ENCODE data around the gene AVPR2. TPM values are rescaled to one million over a fixed set of nuclear protein-coding genes. Genes with fewer than 3 reads are reported as not detected.

The AVPR2 gene
- total and polyA plus RNA-seq, 9 of the 15 experiments (the other 6 are each of a cell fraction or from before 2014, with no cell fraction given): not detected

DNA sequence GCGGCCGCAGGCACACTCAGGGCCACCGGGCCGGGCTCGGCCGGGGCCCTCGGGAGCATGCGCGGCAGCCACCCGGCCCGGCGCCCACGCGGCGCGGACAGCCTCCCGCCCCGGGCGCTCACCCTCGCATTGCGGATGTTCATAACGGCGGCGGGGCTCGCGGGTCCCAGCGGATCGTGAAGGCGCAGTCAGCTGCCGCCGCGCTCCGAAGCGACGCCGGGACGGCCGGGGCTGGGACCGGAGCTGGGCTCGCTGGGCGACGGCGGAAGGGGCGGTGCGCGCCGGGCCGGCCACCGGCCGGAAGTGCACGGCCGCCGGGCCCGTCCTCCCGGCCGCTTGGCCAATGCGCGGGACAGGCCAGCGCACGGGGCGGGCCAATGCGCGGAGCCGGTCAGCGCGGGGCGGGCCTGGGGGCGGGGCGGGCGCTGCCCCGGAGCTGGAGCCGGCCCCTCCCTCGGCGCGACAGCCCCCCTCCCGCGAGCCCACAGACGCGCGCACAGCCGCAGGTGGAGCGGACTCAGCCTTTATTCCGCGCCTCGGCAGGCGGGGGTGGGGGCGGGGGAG is 30.4 kb downstream of the AVPR2 start, which contains the start of gene NAA10 (continued):
- TF ChIP-seq, protein P1, sequence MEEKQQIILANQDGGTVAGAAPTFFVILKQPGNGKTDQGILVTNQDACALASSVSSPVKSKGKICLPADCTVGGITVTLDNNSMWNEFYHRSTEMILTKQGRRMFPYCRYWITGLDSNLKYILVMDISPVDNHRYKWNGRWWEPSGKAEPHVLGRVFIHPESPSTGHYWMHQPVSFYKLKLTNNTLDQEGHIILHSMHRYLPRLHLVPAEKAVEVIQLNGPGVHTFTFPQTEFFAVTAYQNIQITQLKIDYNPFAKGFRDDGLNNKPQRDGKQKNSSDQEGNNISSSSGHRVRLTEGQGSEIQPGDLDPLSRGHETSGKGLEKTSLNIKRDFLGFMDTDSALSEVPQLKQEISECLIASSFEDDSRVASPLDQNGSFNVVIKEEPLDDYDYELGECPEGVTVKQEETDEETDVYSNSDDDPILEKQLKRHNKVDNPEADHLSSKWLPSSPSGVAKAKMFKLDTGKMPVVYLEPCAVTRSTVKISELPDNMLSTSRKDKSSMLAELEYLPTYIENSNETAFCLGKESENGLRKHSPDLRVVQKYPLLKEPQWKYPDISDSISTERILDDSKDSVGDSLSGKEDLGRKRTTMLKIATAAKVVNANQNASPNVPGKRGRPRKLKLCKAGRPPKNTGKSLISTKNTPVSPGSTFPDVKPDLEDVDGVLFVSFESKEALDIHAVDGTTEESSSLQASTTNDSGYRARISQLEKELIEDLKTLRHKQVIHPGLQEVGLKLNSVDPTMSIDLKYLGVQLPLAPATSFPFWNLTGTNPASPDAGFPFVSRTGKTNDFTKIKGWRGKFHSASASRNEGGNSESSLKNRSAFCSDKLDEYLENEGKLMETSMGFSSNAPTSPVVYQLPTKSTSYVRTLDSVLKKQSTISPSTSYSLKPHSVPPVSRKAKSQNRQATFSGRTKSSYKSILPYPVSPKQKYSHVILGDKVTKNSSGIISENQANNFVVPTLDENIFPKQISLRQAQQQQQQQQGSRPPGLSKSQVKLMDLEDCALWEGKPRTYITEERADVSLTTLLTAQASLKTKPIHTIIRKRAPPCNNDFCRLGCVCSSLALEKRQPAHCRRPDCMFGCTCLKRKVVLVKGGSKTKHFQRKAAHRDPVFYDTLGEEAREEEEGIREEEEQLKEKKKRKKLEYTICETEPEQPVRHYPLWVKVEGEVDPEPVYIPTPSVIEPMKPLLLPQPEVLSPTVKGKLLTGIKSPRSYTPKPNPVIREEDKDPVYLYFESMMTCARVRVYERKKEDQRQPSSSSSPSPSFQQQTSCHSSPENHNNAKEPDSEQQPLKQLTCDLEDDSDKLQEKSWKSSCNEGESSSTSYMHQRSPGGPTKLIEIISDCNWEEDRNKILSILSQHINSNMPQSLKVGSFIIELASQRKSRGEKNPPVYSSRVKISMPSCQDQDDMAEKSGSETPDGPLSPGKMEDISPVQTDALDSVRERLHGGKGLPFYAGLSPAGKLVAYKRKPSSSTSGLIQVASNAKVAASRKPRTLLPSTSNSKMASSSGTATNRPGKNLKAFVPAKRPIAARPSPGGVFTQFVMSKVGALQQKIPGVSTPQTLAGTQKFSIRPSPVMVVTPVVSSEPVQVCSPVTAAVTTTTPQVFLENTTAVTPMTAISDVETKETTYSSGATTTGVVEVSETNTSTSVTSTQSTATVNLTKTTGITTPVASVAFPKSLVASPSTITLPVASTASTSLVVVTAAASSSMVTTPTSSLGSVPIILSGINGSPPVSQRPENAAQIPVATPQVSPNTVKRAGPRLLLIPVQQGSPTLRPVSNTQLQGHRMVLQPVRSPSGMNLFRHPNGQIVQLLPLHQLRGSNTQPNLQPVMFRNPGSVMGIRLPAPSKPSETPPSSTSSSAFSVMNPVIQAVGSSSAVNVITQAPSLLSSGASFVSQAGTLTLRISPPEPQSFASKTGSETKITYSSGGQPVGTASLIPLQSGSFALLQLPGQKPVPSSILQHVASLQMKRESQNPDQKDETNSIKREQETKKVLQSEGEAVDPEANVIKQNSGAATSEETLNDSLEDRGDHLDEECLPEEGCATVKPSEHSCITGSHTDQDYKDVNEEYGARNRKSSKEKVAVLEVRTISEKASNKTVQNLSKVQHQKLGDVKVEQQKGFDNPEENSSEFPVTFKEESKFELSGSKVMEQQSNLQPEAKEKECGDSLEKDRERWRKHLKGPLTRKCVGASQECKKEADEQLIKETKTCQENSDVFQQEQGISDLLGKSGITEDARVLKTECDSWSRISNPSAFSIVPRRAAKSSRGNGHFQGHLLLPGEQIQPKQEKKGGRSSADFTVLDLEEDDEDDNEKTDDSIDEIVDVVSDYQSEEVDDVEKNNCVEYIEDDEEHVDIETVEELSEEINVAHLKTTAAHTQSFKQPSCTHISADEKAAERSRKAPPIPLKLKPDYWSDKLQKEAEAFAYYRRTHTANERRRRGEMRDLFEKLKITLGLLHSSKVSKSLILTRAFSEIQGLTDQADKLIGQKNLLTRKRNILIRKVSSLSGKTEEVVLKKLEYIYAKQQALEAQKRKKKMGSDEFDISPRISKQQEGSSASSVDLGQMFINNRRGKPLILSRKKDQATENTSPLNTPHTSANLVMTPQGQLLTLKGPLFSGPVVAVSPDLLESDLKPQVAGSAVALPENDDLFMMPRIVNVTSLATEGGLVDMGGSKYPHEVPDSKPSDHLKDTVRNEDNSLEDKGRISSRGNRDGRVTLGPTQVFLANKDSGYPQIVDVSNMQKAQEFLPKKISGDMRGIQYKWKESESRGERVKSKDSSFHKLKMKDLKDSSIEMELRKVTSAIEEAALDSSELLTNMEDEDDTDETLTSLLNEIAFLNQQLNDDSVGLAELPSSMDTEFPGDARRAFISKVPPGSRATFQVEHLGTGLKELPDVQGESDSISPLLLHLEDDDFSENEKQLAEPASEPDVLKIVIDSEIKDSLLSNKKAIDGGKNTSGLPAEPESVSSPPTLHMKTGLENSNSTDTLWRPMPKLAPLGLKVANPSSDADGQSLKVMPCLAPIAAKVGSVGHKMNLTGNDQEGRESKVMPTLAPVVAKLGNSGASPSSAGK (IDR thresholded peaks at IDR 0.05): no peak
- TF ChIP-seq, protein P2, sequence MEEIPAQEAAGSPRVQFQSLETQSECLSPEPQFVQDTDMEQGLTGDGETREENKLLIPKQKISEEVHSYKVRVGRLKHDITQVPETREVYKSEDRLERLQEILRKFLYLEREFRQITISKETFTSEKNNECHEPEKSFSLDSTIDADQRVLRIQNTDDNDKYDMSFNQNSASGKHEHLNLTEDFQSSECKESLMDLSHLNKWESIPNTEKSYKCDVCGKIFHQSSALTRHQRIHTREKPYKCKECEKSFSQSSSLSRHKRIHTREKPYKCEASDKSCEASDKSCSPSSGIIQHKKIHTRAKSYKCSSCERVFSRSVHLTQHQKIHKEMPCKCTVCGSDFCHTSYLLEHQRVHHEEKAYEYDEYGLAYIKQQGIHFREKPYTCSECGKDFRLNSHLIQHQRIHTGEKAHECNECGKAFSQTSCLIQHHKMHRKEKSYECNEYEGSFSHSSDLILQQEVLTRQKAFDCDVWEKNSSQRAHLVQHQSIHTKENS (CRISPR knock-in tag; IDR thresholded peaks at IDR 0.05): no peak
- no peak for TF ChIP-seq STAT5B (CRISPR knock-in tag; IDR thresholded peaks at IDR 0.05)
- no peak for TF ChIP-seq RFX7 (CRISPR knock-in tag; IDR thresholded peaks at IDR 0.05)
- TF ChIP-seq HNRNPK (IDR thresholded peaks at IDR 0.05; ENCODE audit: low read depth, low read length, poor library complexity, severe bottlenecking): no peak
- TF ChIP-seq, protein P3, sequence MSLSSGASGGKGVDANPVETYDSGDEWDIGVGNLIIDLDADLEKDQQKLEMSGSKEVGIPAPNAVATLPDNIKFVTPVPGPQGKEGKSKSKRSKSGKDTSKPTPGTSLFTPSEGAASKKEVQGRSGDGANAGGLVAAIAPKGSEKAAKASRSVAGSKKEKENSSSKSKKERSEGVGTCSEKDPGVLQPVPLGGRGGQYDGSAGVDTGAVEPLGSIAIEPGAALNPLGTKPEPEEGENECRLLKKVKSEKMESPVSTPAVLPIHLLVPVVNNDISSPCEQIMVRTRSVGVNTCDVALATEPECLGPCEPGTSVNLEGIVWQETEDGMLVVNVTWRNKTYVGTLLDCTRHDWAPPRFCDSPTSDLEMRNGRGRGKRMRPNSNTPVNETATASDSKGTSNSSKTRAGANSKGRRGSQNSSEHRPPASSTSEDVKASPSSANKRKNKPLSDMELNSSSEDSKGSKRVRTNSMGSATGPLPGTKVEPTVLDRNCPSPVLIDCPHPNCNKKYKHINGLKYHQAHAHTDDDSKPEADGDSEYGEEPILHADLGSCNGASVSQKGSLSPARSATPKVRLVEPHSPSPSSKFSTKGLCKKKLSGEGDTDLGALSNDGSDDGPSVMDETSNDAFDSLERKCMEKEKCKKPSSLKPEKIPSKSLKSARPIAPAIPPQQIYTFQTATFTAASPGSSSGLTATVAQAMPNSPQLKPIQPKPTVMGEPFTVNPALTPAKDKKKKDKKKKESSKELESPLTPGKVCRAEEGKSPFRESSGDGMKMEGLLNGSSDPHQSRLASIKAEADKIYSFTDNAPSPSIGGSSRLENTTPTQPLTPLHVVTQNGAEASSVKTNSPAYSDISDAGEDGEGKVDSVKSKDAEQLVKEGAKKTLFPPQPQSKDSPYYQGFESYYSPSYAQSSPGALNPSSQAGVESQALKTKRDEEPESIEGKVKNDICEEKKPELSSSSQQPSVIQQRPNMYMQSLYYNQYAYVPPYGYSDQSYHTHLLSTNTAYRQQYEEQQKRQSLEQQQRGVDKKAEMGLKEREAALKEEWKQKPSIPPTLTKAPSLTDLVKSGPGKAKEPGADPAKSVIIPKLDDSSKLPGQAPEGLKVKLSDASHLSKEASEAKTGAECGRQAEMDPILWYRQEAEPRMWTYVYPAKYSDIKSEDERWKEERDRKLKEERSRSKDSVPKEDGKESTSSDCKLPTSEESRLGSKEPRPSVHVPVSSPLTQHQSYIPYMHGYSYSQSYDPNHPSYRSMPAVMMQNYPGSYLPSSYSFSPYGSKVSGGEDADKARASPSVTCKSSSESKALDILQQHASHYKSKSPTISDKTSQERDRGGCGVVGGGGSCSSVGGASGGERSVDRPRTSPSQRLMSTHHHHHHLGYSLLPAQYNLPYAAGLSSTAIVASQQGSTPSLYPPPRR (CRISPR knock-in tag; IDR thresholded peaks at IDR 0.05; ENCODE audit: borderline replicate concordance): no peak
- no peak for TF ChIP-seq FIP1L1 (IDR thresholded peaks at IDR 0.05; ENCODE audit: low read depth, low read length, poor library complexity, severe bottlenecking)

Measured in K562 (cell line).